Neural cell (in vitro differentiated cells): ENCODE results near the gene DEPDC5. TPM values are rescaled to one million over a fixed set of nuclear protein-coding genes. Genes with fewer than 3 reads are reported as not detected.

Experiments
- H2AFZ ChIP-seq: fragments of 200-600, 300-800 bp; sonication (generic), shearing (Covaris generic); 2 replicates; pipeline ENCODE4 v1.6.0; 2014; ENCODE audit warnings: low read depth, mild to moderate bottlenecking, antibody characterized with exemption, low read length, moderate library complexity
- H3F3A ChIP-seq: fragments of 200-600 bp; shearing (Covaris generic); 2 replicates; pipeline ENCODE4 v1.6.1; 2016; ENCODE audit warnings: mild to moderate bottlenecking, moderate library complexity, mixed read lengths, antibody characterized with exemption, low read length; ENCODE audit not compliant: insufficient read depth, poor library complexity, severe bottlenecking
- H3K27ac ChIP-seq: fragments of 200-600, 300-800 bp; sonication (generic), shearing (Covaris generic); 2 replicates; pipeline ENCODE4 v1.5.1; 2014; ENCODE audit warnings: mild to moderate bottlenecking, low read length, moderate library complexity
- H3K27me3 ChIP-seq: fragments of 300-800, 200-600 bp; sonication (generic), shearing (Covaris generic); 2 replicates; pipeline ENCODE4 v1.6.0; 2014; ENCODE audit warnings: mild to moderate bottlenecking, low read depth, low read length, moderate library complexity; ENCODE audit not compliant: insufficient read depth
- H3K36me3 ChIP-seq: fragments of 300-800, 200-600 bp; sonication (generic), shearing (Covaris generic); 2 replicates; pipeline ENCODE4 v1.5.1; 2014; ENCODE audit warnings: mild to moderate bottlenecking, antibody characterized with exemption, low read length, moderate library complexity; ENCODE audit not compliant: insufficient read depth
- H3K4me2 ChIP-seq: fragments of 300-800, 200-600 bp; sonication (generic), shearing (Covaris generic); 2 replicates; pipeline ENCODE4 v1.6.0; 2014; ENCODE audit warnings: mild to moderate bottlenecking, low read length
- H3K4me3 ChIP-seq: fragments of 300-800, 200-600 bp; sonication (generic), shearing (Covaris generic); 2 replicates; pipeline ENCODE4 v1.5.1; 2014; ENCODE audit warnings: mild to moderate bottlenecking, low read length, moderate library complexity
- H3K79me2 ChIP-seq: fragments of 200-600 bp; shearing (Covaris generic); replicated peaks from 2 replicates; pipeline ENCODE4 v1.6.0; 2014; ENCODE audit warnings: mild to moderate bottlenecking, low read length, moderate library complexity; ENCODE audit not compliant: insufficient read depth
- H3K9ac ChIP-seq: fragments of 300-800, 200-600 bp; sonication (generic), shearing (Covaris generic); 2 replicates; pipeline ENCODE4 v1.6.1; 2016; ENCODE audit warnings: mild to moderate bottlenecking, low read length, mixed read lengths
- H3K9me2 ChIP-seq: fragments of 200-600 bp; shearing (Covaris generic); 2 replicates; pipeline ENCODE4 v1.6.1; 2016; ENCODE audit warnings: mild to moderate bottlenecking, low read length, mixed read lengths; ENCODE audit not compliant: insufficient read depth
- H3K9me3 ChIP-seq: fragments of 200-600, 300-800 bp; sonication (generic), shearing (Covaris generic); 2 replicates; pipeline ENCODE4 v1.6.1; 2016; ENCODE audit warnings: mild to moderate bottlenecking, mixed run types, low read length, moderate library complexity, mixed read lengths
- H4K20me1 ChIP-seq: fragments of 200-600 bp; shearing (Covaris generic); 2 replicates; pipeline ENCODE4 v1.6.1; 2016; ENCODE audit warnings: mild to moderate bottlenecking, mixed run types; ENCODE audit not compliant: insufficient read depth
- EP300 ChIP-seq: fragments of 450-650 bp; conservative IDR thresholded peaks from 2 replicates; pipeline ENCODE4 v1.6.1; 2014; ENCODE audit warnings: antibody characterized with exemption, mild to moderate bottlenecking, moderate library complexity; ENCODE audit not compliant: poor library complexity, severe bottlenecking
- EZH2 ChIP-seq: fragments of 200-600, 300-800 bp; shearing (Covaris generic), sonication (generic); IDR thresholded peaks from 2 replicates; pipeline ENCODE4 v1.6.1; 2014; ENCODE audit warnings: antibody characterized with exemption, low read length, borderline replicate concordance, mild to moderate bottlenecking; ENCODE audit not compliant: insufficient read depth, poor library complexity, severe bottlenecking
- MXI1 ChIP-seq: fragments of 450-650 bp; conservative IDR thresholded peaks from 2 replicates; pipeline ENCODE4 v1.6.1; 2014; ENCODE audit warnings: antibody characterized with exemption, mild to moderate bottlenecking; ENCODE audit not compliant: poor library complexity, severe bottlenecking
- POLR2AphosphoS5 ChIP-seq: IDR thresholded peaks from 2 replicates; pipeline ENCODE4 v1.6.1; 2012
- RAD21 ChIP-seq: fragments of 450-650 bp; conservative IDR thresholded peaks from 2 replicates; pipeline ENCODE4 v1.6.1; 2014; ENCODE audit warnings: antibody characterized with exemption, mild to moderate bottlenecking, moderate library complexity
- SMC3 ChIP-seq: fragments of 450-650 bp; conservative IDR thresholded peaks from 2 replicates; pipeline ENCODE4 v1.6.1; 2014; ENCODE audit warnings: antibody characterized with exemption, mild to moderate bottlenecking, moderate library complexity; ENCODE audit not compliant: poor library complexity
- TAF1 ChIP-seq: IDR thresholded peaks from 2 replicates; pipeline ENCODE4 v1.6.1; 2012; ENCODE audit warnings: low read depth
- polyA plus RNA-seq: library from polyadenylated mRNA; depleted of rRNA; stranded (reverse); fragments of >200 nt; gene quantifications from 2 replicates; pipeline ENCODE4 v1.2.3, GENCODE V29; 2014
- TF ChIP-seq, protein P1 (sequence below): fragments of 450-650 bp; IDR thresholded peaks from 2 replicates; pipeline ENCODE4 v1.5.1; 2014; ENCODE audit warnings: antibody characterized with exemption, mild to moderate bottlenecking, moderate library complexity; ENCODE audit not compliant: poor library complexity, severe bottlenecking
- TF ChIP-seq, protein P2 (sequence below): IDR thresholded peaks from 2 replicates; pipeline ENCODE4 v1.6.1; 2012; ENCODE audit warnings: borderline replicate concordance

Gene DEPDC5
- polyA plus RNA-seq, 1 donor from 2014 or later: 11.3 TPM

DNA sequence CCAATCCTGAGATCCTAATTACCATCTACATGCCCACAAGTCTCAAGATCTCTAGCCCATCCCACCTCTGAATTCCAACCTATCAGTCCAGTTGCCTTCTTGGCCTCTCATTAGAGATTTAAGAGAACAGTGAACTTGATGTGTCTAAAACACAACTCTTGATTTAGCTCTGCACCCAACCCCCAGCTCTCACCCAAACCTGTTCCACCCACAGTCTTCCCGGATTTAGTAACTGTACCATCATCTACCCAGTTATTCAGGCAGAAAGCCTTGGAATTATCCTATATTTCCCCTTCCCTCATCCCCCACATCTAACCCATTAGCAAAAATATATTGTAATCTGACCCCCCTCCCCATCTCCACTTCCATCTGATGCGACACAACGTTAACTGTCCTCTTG, 166.5 kb downstream of the DEPDC5 start:
- TF ChIP-seq, protein P1, sequence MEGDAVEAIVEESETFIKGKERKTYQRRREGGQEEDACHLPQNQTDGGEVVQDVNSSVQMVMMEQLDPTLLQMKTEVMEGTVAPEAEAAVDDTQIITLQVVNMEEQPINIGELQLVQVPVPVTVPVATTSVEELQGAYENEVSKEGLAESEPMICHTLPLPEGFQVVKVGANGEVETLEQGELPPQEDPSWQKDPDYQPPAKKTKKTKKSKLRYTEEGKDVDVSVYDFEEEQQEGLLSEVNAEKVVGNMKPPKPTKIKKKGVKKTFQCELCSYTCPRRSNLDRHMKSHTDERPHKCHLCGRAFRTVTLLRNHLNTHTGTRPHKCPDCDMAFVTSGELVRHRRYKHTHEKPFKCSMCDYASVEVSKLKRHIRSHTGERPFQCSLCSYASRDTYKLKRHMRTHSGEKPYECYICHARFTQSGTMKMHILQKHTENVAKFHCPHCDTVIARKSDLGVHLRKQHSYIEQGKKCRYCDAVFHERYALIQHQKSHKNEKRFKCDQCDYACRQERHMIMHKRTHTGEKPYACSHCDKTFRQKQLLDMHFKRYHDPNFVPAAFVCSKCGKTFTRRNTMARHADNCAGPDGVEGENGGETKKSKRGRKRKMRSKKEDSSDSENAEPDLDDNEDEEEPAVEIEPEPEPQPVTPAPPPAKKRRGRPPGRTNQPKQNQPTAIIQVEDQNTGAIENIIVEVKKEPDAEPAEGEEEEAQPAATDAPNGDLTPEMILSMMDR: no peak
- TF ChIP-seq POLR2AphosphoS5 (no peak), SMC3 (no peak), EP300 (no peak), EZH2 (no peak), MXI1 (no peak), RAD21 (no peak), TAF1 (no peak)
- TF ChIP-seq, protein P2, sequence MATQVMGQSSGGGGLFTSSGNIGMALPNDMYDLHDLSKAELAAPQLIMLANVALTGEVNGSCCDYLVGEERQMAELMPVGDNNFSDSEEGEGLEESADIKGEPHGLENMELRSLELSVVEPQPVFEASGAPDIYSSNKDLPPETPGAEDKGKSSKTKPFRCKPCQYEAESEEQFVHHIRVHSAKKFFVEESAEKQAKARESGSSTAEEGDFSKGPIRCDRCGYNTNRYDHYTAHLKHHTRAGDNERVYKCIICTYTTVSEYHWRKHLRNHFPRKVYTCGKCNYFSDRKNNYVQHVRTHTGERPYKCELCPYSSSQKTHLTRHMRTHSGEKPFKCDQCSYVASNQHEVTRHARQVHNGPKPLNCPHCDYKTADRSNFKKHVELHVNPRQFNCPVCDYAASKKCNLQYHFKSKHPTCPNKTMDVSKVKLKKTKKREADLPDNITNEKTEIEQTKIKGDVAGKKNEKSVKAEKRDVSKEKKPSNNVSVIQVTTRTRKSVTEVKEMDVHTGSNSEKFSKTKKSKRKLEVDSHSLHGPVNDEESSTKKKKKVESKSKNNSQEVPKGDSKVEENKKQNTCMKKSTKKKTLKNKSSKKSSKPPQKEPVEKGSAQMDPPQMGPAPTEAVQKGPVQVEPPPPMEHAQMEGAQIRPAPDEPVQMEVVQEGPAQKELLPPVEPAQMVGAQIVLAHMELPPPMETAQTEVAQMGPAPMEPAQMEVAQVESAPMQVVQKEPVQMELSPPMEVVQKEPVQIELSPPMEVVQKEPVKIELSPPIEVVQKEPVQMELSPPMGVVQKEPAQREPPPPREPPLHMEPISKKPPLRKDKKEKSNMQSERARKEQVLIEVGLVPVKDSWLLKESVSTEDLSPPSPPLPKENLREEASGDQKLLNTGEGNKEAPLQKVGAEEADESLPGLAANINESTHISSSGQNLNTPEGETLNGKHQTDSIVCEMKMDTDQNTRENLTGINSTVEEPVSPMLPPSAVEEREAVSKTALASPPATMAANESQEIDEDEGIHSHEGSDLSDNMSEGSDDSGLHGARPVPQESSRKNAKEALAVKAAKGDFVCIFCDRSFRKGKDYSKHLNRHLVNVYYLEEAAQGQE: no peak
- Histone ChIP-seq H3K4me3 (no peak overlapping the region), H3K4me2 (no peak overlapping the region), H3K36me3 (no peaks in the 10 kb centered on the region), H4K20me1 (no peaks in the 10 kb centered on the region), H3K9ac (no peak overlapping the region), H3K9me2 (no peaks in the 10 kb centered on the region), H3K9me3 (no peaks in the 10 kb centered on the region), H3K27me3 (no peaks in the 10 kb centered on the region), H3K79me2 (no peaks in the 10 kb centered on the region), H3F3A (no peaks in the 10 kb centered on the region), H2AFZ (no peak overlapping the region), H3K27ac (no peak overlapping the region)

DNA sequence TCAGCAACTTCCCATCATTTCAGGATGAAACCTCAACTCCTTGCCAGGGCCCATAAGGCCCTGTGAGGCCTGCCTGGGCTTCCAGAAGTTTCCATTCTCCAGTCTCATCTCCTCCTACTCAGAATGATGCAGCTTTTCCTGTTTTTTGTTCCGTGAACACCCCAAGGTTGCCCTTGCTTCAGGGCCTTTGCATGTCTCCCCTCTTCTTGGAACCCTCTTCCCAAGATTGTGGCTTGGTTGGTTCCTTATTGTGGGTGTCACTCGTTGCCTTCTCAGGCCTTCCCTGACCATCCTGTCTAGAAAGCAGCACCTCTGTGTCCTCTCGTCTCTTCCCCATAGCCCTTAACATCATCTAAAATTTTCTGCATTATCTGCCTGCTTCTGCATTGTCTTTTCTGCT, 167.3 kb downstream of the DEPDC5 start:
- Histone ChIP-seq H3K36me3 (no peaks in the 10 kb centered on the region), H3K4me2 (no peak overlapping the region), H3F3A (no peaks in the 10 kb centered on the region), H3K27me3 (no peaks in the 10 kb centered on the region), H3K4me3 (no peak overlapping the region), H2AFZ (no peak overlapping the region), H4K20me1 (no peaks in the 10 kb centered on the region), H3K9me2 (no peaks in the 10 kb centered on the region), H3K9me3 (no peaks in the 10 kb centered on the region), H3K27ac (no peak overlapping the region), H3K79me2 (no peaks in the 10 kb centered on the region), H3K9ac (no peak overlapping the region)
- no peak for TF ChIP-seq EP300
- TF ChIP-seq, protein P2: no peak
- TF ChIP-seq SMC3: no peak
- TF ChIP-seq, protein P1: no peak
- TF ChIP-seq RAD21: no peak
- TF ChIP-seq MXI1: no peak
- TF ChIP-seq EZH2: no peak
- TF ChIP-seq POLR2AphosphoS5: no peak
